MCF 10A (cell line): ENCODE measurements around the gene PREP. TPM values are rescaled to one million over a fixed set of nuclear protein-coding genes. Genes with fewer than 3 reads are reported as not detected.
"Not testable (repeated sequence)": the region's sequence is repeated elsewhere in the genome, so short reads cannot be mapped to it uniquely, and the experiment has no call there.

ENCODE experiments used
- BruUV-seq: library from RNA; stranded (reverse); fragments of 400-500 nt; replicated peaks from 2 replicates; lab custom pipeline; 2021; lab: Mats Ljungman, UMichigan
- CTCF ChIA-PET: fragments of 300-600 bp; sonication (Branson Sonifier 250); formaldehyde crosslinking; extraction: SDS; loops from one replicate; lab custom pipeline; 2021; ENCODE audit warnings: antibody characterized with exemption, inconsistent platforms; lab: Yijun Ruan, JAX
- POLR2A ChIA-PET: fragments of 300-600, 350-650 bp; sonication (Branson Sonifier 250); formaldehyde crosslinking; extraction: SDS; loops from one replicate; lab custom pipeline; 2020; ENCODE audit warnings: antibody characterized with exemption, inconsistent platforms; lab: Yijun Ruan, JAX
- DNase-seq: peaks from one replicate; pipeline ENCODE4 v3.0.0-alpha.2; 2018; ENCODE audit not compliant: unreplicated experiment
- H3K27ac Mint-ChIP-seq: one replicate; pipeline ENCODE4 v1.8.0; 2022; ENCODE audit warnings: mild to moderate bottlenecking, low read depth, mixed read lengths; ENCODE audit not compliant: unreplicated experiment
- H3K27me3 Mint-ChIP-seq: one replicate; pipeline ENCODE4 v1.8.0; 2022; ENCODE audit warnings: mixed read lengths; ENCODE audit not compliant: insufficient read depth, unreplicated experiment
- H3K36me3 Mint-ChIP-seq: one replicate; pipeline ENCODE4 v1.8.0; 2022; ENCODE audit warnings: mild to moderate bottlenecking, moderate library complexity, mixed read lengths; ENCODE audit not compliant: insufficient read depth, unreplicated experiment
- H3K4me1 Mint-ChIP-seq: one replicate; pipeline ENCODE4 v1.8.0; 2022; ENCODE audit warnings: mixed read lengths; ENCODE audit not compliant: insufficient read depth, unreplicated experiment
- H3K4me3 Mint-ChIP-seq: one replicate; pipeline ENCODE4 v1.8.0; 2022; ENCODE audit warnings: mild to moderate bottlenecking, moderate library complexity, mixed read lengths; ENCODE audit not compliant: unreplicated experiment
- H3K9me3 Mint-ChIP-seq: one replicate; pipeline ENCODE4 v1.8.0; 2022; ENCODE audit warnings: mixed read lengths; ENCODE audit not compliant: unreplicated experiment
- intact Hi-C: fragments of 100-400 bp; cut with micrococcal nuclease; formaldehyde crosslinking; loops from 2 replicates; pipeline ENCODE4 v1.14.1; 2022
- total RNA-seq: library from RNA; stranded (reverse); gene quantifications from 2 replicates; pipeline ENCODE4 v1.2.3, GENCODE V29; 2022
- TF ChIP-seq, protein P1 (sequence below): fragments of 200-600 bp; IDR thresholded peaks from one replicate; pipeline ENCODE4 v1.8.0; 2022; ENCODE audit warnings: antibody characterized with exemption, mild to moderate bottlenecking; ENCODE audit not compliant: unreplicated experiment

The PREP gene
- total RNA-seq, 1 experiment from 2014 or later = 67.6 TPM

DNA sequence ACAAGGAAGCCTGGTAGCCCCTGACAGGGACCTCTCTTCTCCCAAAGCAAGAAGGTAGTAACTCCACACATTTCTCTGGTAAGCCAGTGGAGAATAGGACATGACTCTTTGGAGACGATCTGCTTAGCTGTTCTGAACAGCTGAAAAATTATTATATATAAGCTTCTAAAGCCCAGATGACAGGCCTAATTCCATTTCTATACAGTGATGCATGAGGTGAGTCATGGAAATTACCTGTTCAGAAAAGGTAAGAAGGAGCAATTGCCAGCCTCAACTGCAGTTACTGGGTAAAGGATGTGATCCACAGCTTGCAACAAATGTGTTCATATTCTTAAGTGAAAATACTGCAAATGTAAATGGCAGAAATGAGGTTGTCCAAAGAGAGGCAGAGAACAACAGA is 54.0 kb downstream of the PREP start:
- ChIA-PET CTCF (interaction anchor here (0.7 to 1.8 kb wide), 4 partner anchors 21 to 279 kb away, joined by 3 to 5 read pairs (median 4); no protein-coding TSS in a partner anchor), POLR2A (interaction anchor here (1.0 to 1.7 kb wide), 3 partner anchors 13 to 22 kb away, joined by 3 to 5 read pairs (median 3); no protein-coding TSS in a partner anchor)
- Mint-ChIP-seq H3K36me3 (peaks cover 56% of the 10 kb centered on the region), H3K4me1 (peaks cover 11% of the 10 kb centered on the region), H3K4me3 (no peak overlapping the region), H3K9me3 (no peaks in the 10 kb centered on the region), H3K27ac (no peak overlapping the region), H3K27me3 (no peaks in the 10 kb centered on the region)
- BruUV-seq = no TSS peak
- DNase-seq = no peak
- intact Hi-C loops = no loop called here
- TF ChIP-seq, protein P1, sequence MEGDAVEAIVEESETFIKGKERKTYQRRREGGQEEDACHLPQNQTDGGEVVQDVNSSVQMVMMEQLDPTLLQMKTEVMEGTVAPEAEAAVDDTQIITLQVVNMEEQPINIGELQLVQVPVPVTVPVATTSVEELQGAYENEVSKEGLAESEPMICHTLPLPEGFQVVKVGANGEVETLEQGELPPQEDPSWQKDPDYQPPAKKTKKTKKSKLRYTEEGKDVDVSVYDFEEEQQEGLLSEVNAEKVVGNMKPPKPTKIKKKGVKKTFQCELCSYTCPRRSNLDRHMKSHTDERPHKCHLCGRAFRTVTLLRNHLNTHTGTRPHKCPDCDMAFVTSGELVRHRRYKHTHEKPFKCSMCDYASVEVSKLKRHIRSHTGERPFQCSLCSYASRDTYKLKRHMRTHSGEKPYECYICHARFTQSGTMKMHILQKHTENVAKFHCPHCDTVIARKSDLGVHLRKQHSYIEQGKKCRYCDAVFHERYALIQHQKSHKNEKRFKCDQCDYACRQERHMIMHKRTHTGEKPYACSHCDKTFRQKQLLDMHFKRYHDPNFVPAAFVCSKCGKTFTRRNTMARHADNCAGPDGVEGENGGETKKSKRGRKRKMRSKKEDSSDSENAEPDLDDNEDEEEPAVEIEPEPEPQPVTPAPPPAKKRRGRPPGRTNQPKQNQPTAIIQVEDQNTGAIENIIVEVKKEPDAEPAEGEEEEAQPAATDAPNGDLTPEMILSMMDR = no peak

DNA sequence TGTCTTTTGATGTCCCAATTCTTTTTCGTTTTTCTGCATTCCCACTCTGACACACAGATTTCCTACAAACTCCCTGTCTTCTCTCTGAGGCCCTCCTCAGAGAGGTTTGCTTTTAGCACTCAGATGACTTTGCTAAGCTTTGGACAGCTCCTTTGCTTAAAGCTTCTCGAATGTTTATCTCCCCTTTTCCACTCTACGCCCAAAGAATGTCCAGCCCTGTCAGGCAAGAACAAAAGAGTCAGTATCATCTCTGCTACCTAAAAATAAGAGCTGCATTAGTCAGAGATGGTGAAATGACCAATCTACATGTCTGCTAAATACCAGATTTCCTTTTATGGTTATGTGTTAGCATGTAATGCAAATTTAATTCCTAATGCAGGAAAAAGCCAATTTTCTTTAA is 56.8 kb downstream of the PREP start:
- DNase-seq = peak; percentile 56
- intact Hi-C loops = no loop called here
- BruUV-seq = no TSS peak

DNA sequence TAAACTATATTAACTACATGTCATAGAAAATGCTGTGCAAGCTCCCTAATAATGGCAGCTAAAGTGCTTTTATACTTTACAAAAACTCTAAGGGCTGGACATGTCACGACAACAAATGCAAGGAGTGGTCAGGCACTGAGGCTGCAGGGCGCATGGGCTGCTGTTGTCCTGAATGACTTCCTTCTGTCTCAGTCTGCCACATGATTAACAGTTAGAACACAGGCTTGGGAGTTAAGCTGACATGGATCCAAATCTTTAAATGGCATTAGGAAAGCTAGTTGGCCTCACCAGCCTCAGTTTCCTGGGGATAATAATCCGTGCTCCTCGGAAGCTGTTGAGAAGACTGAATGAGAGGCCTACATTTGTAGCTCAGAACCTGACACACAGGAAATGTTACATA is 57.4 kb downstream of the PREP start:
- ChIA-PET POLR2A (interaction anchor here (0.6 to 3.7 kb wide), 15 partner anchors 9 to 256 kb away, joined by 3 to 27 read pairs (median 5); partner anchors contain the start of gene PREP), CTCF (interaction anchor here (0.6 to 2.3 kb wide), 11 partner anchors 9 to 754 kb away, joined by 3 to 14 read pairs (median 4); partner anchors contain the start of gene PREP)
- Mint-ChIP-seq H3K27ac (peak overlapping the region; percentile 67), H3K4me1 (peaks cover 11% of the 10 kb centered on the region), H3K27me3 (no peaks in the 10 kb centered on the region), H3K9me3 (no peaks in the 10 kb centered on the region), H3K36me3 (peaks cover 40% of the 10 kb centered on the region), H3K4me3 (no peak overlapping the region)
- TF ChIP-seq, protein P1 = no peak
- intact Hi-C loops = no loop called here
- BruUV-seq = no TSS peak
- DNase-seq = no peak

More for the DNA sequence above, 56.8 kb downstream of the PREP start:
- Mint-ChIP-seq H3K27me3 (no peaks in the 10 kb centered on the region), H3K36me3 (peaks cover 41% of the 10 kb centered on the region), H3K27ac (peak overlapping the region; percentile 67), H3K9me3 (no peaks in the 10 kb centered on the region), H3K4me1 (peaks cover 11% of the 10 kb centered on the region), H3K4me3 (no peak overlapping the region)
- TF ChIP-seq, protein P1 = no peak
- POLR2A ChIA-PET = interaction anchor here (0.6 to 3.7 kb wide), 14 partner anchors 10 to 257 kb away, joined by 3 to 27 read pairs (median 6); partner anchors contain the start of gene PREP
- CTCF ChIA-PET = interaction anchor here (0.6 to 2.3 kb wide), 12 partner anchors 10 to 1405 kb away, joined by 3 to 14 read pairs (median 4); partner anchors contain the start of gene PREP

DNA sequence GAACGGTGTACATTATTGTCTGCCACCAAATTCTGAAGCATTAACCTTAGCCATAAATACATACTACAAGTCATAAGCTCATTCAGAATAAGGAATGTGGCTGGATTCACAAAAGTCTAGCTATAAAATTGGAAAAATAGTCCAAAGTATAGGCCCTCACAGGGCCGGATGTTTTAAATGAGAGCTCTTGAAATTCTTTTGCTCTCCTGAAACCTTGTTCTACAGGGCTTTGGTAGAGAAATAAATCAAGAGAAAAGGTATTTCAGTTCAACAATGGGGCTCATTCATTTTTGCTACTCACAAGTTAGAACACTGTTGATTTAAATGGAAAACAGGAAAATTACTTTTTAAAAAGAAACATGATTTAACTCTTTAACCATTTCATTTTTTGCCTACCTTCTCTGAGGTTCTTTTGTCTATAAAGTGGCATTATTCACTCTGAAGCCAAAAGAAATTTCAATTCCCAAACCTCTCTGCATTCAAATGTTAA is 58.0 kb downstream of the PREP start:
- H3K36me3 Mint-ChIP-seq = peaks cover 34% of the 10 kb centered on the region
- CTCF ChIA-PET = interaction anchor here (0.7 to 2.3 kb wide), 10 partner anchors 18 to 673 kb away, joined by 3 to 14 read pairs (median 4); partner anchors contain the start of gene PREP
- no peak overlapping the region for H3K4me3 Mint-ChIP-seq
- POLR2A ChIA-PET = interaction anchor here (0.6 to 3.7 kb wide), 7 partner anchors 12 to 256 kb away, joined by 3 to 27 read pairs (median 4); partner anchors contain the start of gene PREP
- H3K27ac Mint-ChIP-seq = no peak overlapping the region
- no TSS peak for BruUV-seq
- TF ChIP-seq, protein P1 = no peak
- DNase-seq = no peak
- intact Hi-C loops = no loop called here
- no peaks in the 10 kb centered on the region for H3K27me3 Mint-ChIP-seq
- H3K9me3 Mint-ChIP-seq = no peaks in the 10 kb centered on the region
- H3K4me1 Mint-ChIP-seq = peaks cover 11% of the 10 kb centered on the region

DNA sequence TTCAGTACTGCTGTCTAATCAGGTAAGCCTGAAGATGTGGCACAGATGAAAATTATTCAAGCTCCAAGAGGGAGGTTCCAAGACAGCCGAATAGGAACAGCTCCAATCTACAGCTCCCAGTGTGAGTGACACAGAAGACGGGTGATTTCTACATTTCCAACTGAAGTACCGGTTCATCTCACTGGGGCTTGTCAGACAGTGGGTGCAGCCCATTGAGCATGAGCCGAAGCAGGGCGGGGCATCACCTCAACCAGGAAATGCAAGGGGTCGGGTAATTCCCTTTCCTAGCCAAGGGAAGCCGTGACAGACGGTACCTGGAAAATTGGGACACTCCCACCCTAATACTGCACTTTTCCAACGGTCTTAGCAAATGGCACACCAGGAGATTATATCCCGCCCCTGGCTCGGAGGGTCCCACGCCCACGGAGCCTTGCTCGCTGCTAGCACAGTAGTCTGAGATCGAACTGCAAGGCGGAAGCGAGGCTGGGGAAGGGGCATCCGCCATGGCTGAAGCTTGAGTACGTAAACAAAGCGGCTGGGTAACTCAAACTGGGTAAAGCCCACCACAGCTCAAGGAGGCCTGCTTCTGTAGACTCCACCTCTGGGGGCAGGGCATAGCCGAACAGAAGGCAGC is 64.4 kb downstream of the PREP start:
- H3K36me3 Mint-ChIP-seq = peaks cover 59% of the 10 kb centered on the region
- H3K27me3 Mint-ChIP-seq, intact Hi-C loops, H3K4me3 Mint-ChIP-seq, POLR2A ChIA-PET, H3K9me3 Mint-ChIP-seq, H3K4me1 Mint-ChIP-seq, H3K27ac Mint-ChIP-seq, DNase-seq, BruUV-seq: not testable (repeated sequence)
- CTCF ChIA-PET = interaction anchor here (1.7 to 2.3 kb wide), 3 partner anchors 21 to 250 kb away, joined by 4 to 9 read pairs (median 6); no protein-coding TSS in a partner anchor
